Measurements from ENCODE around the gene DTYMK.

The DTYMK gene

GRCh38 chr2:241649404-241649803, 37.2 kb downstream of the DTYMK start:
- no peak for DNase-seq (ENCODE audit: low read depth in 2 of 2)

- DNase-seq (ENCODE audit: low read depth in 2 of 2): no peak
Measured at GRCh38 chr2:241648453-241648852, 38.2 kb downstream of the DTYMK start.

DNA sequence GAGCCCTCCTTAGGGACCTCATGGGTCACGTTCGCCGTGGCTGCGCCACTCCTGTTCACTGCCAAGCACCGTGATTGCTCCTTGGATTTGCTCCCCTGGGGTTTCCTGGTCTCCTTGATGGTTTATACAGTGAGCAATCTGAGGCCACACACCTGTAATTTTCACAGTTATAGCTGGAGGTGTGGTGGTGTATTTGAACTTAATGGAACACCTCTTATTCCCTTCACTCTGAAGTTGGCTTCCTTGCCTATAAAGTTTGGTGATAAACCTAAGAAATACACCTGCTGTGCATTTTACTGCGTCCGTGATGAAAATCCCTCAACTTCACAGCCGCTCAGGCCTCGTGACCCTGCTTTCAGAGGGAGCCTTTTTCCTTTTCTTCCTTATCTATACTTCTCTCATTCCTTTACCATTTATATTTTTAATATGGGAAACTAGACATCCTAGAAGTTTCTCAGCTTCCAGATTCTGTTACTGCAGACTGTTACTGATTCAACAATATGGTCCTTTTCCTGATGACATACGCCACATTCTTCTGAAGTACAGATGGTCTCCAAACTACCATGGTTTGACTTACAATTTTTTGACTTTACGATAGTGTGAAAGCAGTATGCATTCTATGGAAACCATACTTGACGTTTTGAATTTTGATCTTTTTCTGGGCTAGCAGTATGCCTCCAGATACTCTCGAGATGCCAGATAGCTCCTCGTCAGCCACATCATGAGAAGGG, 40.5 kb downstream of the DTYMK start:
- no peak for DNase-seq (ENCODE audit: low read depth in 2 of 2)

DNA sequence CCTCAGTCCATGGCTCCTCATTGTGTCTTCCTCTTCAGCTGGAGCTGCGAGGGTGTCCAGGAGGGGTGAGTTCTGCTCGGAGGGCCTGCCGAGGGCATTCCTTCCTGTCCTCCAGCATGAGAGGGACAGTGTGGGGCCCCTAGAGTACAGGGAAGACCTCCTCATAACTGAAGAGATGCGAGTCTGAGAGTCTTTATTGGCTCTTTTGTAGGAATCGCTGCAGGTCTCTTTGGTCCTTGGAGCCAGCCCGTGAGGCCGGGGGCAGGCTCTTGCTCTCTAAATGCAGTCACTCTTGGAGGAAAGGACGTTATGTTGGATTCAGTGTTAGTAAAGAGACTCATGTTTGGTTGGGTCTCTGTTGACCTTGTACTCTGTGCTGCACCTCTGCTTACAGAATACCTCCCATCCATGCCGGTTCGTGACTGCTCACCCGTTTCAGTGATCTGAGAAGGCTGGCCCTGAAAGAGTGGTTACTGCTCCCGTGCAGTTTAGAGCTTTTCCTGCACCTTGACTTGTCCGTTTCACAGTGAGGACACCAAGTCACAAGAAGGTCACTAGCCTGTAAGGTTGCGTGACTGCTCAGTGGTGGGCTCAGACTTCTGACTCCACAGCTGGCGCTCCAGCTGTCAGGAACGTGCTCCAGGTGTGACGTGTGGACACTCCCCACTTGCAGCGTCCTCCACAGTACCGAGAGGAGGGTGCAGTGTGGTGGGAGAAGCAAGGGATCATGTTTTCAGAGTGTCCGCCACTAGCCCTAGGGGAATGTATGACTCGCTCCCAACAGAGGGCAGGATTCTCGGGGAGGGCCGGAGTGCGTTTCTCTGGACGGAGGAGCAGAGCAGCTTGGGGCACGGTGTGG, 41.3 kb downstream of the DTYMK start:
- no peak for DNase-seq (ENCODE audit: low read depth in 2 of 2)

- DNase-seq (ENCODE audit: low read depth in 2 of 2): no peak
Measured at GRCh38 chr2:241641631-241642030, 45.0 kb downstream of the DTYMK start.

DNA sequence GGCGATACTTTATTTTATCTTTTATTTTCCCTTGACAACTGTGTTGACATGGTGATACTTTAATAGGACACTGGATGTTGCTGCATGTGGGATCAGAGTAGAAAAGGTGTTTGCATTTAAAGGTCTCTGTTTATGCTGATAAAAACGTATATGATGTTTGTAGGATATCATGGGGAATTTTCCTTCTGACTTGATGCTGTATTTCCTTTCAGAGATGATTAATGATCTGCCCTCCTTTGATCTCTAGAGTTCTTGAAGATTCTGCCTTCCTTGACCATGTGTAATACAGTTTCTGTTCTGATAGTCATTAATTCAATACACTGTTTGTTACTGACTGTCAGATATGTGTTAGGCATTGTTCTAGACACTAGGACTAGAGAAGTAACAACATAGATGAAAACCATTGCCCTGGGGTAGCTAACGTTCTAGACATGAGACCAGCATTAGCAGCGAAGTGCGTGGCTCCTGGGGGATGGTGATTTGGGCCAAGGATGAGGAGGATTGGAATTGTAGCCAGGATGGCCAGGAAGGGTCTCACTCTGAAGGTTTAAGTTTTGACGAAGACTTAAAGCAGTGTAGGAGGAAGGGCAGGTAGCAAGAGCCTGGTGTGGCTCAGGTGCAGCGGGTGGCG, 46.3 kb downstream of the DTYMK start:
- DNase-seq (ENCODE audit: low read depth in 2 of 2): no peak

- DNase-seq (ENCODE audit: low read depth in 2 of 2): no peak
Measured at GRCh38 chr2:241639385-241639784, 47.2 kb downstream of the DTYMK start.

DNA sequence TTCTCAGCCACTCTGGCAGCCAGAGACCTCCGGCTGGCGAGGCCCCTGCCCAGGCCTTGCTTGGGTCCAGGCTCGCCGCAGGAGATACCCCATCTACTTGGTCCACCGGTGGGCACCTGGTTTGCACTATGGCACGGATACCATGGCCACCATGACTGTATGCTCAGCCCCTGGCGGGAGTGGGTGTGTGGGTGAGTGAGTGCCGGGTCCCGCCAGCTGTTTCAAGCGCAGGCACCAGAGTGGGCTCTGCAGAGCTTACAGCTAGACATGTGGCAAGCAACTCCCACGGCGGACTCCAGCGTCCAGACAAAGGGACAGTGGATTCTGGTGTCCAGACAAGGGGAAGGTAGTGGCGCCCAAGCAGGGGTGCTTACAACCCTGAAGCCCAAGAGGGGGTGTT, 47.7 kb downstream of the DTYMK start:
- no peak for DNase-seq (ENCODE audit: low read depth in 2 of 2)

- no peak for DNase-seq (ENCODE audit: low read depth in 2 of 2)
Measured at GRCh38 chr2:241637795-241638660, 48.6 kb downstream of the DTYMK start.

- peak; percentile 52 to 66 for DNase-seq (ENCODE audit: low read depth in 2 of 2)
Measured at GRCh38 chr2:241637018-241637794, 49.4 kb downstream of the DTYMK start, which contains the start of the genes ATG4B and THAP4. TSS of gene ATG4B (plus strand) at chr2:241637693. CDS start at chr2:241637715, 22 bp downstream. TSS of gene THAP4 (minus strand) at chr2:241637158. CDS start at chr2:241637017, 141 bp downstream.

DNA sequence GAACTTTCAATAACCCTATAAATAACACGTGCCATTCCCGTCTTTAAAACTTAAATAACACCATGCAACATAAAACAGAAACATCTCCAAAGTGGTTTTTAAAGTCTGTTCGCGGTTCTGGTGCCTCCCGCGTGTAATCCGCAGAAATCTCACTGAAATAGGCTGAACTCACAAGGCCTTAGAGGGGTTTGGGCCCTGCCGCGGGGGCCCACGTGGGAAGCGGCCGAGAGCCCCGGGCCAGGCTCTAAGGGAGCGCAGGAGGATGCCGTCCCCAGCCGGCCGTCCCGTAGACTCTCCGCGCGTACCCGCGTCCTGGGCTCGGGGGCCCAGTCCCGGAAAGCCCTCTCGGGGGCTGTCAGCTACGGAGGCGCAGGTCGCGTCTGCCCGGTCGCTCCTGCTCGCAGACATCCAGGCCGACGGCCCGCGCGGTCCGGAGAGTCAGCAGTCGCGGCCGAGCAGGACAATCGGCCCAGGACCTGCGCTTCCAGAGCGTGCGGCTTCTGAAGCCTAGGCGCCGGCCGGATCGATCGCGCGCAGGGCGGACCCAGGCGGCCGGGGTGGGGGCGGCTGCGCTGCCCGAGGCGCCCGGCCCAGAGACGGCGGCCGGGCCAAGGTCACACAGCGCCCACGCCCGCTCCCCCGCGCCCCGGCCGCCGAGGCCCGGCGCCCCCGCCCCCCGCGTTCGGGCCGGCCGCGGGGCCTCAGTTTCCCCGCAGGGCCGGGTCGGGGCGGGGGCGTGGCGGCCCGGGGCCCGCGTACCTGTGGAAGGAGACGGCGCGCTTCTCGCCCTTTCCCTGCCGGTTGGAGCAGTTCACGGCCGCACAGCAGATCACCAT, 50.2 kb downstream of the DTYMK start:
- DNase-seq (ENCODE audit: low read depth in 2 of 2): no peak

DNA sequence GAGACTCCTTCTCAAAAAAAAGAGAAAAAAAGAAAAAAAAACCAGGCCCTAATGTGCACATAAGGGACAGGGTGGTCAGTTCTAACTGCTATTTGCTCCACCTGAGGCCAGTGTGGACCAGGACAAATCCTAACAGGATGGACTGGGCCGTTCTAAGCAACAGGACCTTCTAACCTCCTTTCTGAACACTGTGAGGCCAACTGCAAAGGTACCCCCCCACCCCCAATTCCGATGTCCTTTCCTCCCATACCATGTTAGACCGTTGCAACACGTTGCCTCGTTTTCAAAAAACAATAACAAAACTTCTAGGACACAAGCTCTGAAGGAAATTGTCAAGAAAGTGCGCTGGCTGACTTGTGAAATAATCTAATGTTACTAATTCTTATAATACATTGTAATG, 50.9 kb downstream of the DTYMK start:
- no peak for DNase-seq (ENCODE audit: low read depth in 2 of 2)

DNA sequence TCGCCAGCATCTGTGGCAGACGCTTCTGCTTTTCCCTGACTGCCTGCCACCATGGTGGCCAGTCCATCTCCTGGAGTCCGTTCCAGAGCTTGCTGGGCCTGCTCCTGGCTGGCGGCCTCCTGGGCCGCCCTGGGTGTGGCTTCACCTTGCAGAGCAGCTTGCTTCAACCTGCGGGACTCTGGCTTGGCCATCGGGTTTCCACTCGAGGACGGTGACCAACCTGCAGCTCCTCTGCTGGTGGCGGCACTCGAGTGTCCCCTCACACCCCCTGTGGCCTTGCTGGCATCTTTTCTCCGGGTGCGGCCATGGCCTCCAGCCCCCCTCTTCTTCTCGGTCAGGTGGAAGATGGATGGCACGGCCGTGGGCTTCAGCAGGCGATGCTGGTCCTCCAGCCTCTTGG, 53.1 kb downstream of the DTYMK start:
- DNase-seq (ENCODE audit: low read depth in 2 of 2): no peak

- no peak for DNase-seq (ENCODE audit: low read depth in 2 of 2)
Measured at GRCh38 chr2:241632478-241633325, 53.9 kb downstream of the DTYMK start.

DNA sequence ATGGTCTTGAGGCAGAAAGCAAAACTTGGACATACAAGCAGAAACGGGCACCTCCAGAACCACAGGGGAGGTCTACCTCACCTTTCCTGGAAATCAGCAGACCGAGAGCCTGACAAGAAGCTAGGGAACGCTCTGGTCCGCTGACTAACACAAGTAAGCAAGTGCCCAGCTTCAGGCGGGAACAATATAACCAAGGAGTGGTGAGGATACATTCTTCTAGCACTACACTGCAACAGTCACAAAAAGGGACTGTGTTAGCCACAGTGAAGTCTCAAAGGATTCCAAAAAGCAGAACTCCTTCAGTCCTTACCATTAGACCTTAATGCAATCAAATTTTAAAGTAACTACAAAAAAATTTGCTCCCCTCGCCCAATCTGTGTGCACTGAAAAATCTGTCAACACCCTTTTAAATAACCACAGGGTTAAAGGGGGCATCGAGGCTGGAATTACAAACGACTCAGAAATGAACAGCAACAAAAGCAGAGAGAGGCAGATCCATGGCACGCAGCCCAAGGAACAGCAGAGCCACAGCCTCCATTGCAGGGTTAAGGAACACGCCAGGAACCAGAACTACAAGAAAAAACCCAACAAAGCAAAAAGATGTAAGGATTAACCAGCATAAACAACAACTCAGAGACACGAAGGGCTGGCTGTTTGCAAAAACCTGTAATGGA, 56.7 kb downstream of the DTYMK start:
- DNase-seq (ENCODE audit: low read depth in 2 of 2): no peak

- DNase-seq (ENCODE audit: low read depth in 2 of 2): no peak
Measured at GRCh38 chr2:241627675-241628074, 58.9 kb downstream of the DTYMK start.

Data from fibroblast of skin of left biceps (primary cell).